Measurements from ENCODE around the gene ZCCHC13.

DNA sequence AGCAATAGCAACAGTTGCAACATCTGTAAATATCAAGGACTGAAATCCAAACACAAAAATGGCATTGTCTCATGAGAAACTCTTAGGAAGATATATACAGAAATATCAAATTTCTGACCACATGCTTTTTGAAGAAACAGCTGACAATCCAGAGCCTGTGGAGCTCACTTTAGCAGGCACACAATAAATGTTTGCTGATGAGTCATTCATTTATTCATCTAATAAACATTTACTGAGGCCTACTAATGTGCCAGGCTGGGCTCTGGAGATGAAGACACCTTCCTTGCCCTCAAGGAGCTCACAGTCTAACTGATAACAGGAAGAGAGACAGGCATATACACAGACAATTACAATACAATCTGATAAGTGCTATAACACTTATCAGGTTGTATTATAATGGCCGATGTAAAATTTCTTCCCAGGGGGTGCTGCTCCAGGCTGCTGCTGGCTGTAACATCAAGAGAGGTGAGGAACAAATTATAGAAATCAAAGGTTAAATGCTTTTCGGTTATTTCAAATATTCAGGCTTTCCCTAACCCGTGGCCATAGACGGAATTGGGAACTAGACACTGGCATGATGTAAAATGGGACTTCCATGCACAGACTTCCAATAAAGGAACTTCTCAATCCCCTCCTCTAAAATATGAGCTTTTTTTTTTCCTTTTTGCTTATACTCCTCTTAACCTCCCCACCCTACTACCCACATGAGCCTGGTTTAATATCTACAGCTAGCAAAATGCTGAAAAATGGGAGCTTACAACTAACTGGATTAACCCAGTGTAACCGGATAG is 16.8 kb upstream of the ZCCHC13 start:
- TF ChIP-seq, protein P1, sequence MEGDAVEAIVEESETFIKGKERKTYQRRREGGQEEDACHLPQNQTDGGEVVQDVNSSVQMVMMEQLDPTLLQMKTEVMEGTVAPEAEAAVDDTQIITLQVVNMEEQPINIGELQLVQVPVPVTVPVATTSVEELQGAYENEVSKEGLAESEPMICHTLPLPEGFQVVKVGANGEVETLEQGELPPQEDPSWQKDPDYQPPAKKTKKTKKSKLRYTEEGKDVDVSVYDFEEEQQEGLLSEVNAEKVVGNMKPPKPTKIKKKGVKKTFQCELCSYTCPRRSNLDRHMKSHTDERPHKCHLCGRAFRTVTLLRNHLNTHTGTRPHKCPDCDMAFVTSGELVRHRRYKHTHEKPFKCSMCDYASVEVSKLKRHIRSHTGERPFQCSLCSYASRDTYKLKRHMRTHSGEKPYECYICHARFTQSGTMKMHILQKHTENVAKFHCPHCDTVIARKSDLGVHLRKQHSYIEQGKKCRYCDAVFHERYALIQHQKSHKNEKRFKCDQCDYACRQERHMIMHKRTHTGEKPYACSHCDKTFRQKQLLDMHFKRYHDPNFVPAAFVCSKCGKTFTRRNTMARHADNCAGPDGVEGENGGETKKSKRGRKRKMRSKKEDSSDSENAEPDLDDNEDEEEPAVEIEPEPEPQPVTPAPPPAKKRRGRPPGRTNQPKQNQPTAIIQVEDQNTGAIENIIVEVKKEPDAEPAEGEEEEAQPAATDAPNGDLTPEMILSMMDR (IDR thresholded peaks at IDR 0.05) = no peak
- no peak for TF ChIP-seq POLR2A (IDR thresholded peaks at IDR 0.05)
